ENCODE measurements around the gene ENPP1. TPM values are rescaled to one million over a fixed set of nuclear protein-coding genes. Genes with fewer than 3 reads are reported as not detected.

Gene ENPP1
- total RNA-seq, 4 donors from 2014 or later = 7.9 to 35.2 (median 19.2) TPM

- Histone ChIP-seq H3K36me3 (no peaks in the 10 kb centered on the region), H3K4me3 (no peak overlapping the region), H3K4me1 (no peaks in the 10 kb centered on the region), H3K27ac (replicated peaks in 1 of 4) (no peak overlapping the region), H3K27me3 (no peaks in the 10 kb centered on the region), H3K9me3 (no peaks in the 10 kb centered on the region)
- DNase-seq (ENCODE audit: extremely low spot score) = no peak
- 86% methylated on average over 2 of the region's 2 CpGs for WGBS
- no peak for TF ChIP-seq POLR2AphosphoS5 (IDR thresholded peaks at IDR 0.05)
- intact Hi-C loops (cut with DNase I) = no loop called here
Measured at GRCh38 chr6:131795366-131795765, 12.5 kb upstream of the ENPP1 start.

- Histone ChIP-seq H3K4me1 (peaks cover 3 to 7% (median 4%) of the 10 kb centered on the region in 4 donors), H3K27ac (replicated peaks in 1 of 4) (no peak overlapping the region), H3K9me3 (no peaks in the 10 kb centered on the region), H3K4me3 (no peak overlapping the region), H3K27me3 (no peaks in the 10 kb centered on the region), H3K36me3 (no peaks in the 10 kb centered on the region)
- intact Hi-C loops (cut with DNase I) = loop anchor here (10.0 kb wide), 1 partner anchor 108 kb away; no protein-coding TSS in a partner anchor
- no peak for TF ChIP-seq EP300 (IDR thresholded peaks at IDR 0.05)
- no peak for TF ChIP-seq POLR2AphosphoS5 (IDR thresholded peaks at IDR 0.05)
- no peak for TF ChIP-seq CTCF (IDR thresholded peaks at IDR 0.05)
- no peak for TF ChIP-seq POLR2A (IDR thresholded peaks at IDR 0.05; ENCODE audit: low read depth)
- DNase-seq (ENCODE audit: extremely low spot score) = no peak
- 87% methylated on average over 2 of the region's 2 CpGs for WGBS
Measured at GRCh38 chr6:131802347-131802746, 5.5 kb upstream of the ENPP1 start.

DNA sequence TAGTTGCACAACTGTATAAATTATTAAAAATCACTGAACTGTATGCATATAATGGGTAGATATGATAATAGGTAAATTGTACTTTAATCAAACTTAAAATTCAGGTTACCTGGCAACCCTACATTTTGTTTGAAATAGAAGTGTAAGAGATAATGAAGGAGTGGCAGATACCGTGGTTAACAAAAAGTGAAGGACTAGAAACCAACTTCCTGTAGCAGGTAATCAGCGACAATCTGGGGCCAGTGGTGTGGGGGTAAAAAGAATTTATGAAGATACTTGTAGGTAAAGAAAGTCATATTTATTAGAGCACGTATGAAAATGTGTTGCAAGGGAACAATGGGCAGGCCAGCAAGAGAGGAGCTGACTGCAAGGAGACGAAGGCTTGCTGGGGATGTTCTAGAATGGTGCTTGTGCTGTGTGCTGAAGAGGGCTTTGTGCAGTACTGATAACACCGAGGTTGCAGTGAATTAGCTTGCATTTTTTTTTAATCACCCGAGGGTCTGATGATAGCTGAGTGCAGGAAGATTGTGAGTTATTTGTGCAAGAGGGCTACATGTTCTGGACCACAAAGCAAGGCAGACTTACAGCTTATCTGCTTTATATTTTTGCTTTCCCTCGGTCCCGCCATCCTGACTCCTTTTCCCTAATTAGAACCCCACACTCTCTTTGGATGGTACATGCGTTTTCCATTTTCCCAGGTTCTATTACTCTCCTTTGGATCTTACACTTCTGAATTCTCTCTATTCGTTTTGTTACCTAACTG, 4.6 kb upstream of the ENPP1 start:
- H3K36me3 ChIP-seq = no peaks in the 10 kb centered on the region
- H3K9me3 ChIP-seq = no peaks in the 10 kb centered on the region
- no peak for DNase-seq (ENCODE audit: extremely low spot score)
- intact Hi-C loops (cut with DNase I) = loop anchor here (10.0 kb wide), 1 partner anchor 108 kb away; no protein-coding TSS in a partner anchor
- no peak overlapping the region for H3K4me3 ChIP-seq
- H3K27ac ChIP-seq (replicated peaks in 1 of 4) = no peak overlapping the region
- 85% methylated on average over 10 of the region's 10 CpGs for WGBS
- H3K4me1 ChIP-seq = peaks cover 3 to 8% (median 5%) of the 10 kb centered on the region in 4 donors
- no peak for TF ChIP-seq EP300 (IDR thresholded peaks at IDR 0.05)
- no peak for TF ChIP-seq CTCF (IDR thresholded peaks at IDR 0.05)
- no peak for TF ChIP-seq POLR2AphosphoS5 (IDR thresholded peaks at IDR 0.05)
- TF ChIP-seq POLR2A (IDR thresholded peaks at IDR 0.05; ENCODE audit: low read depth) = no peak
- no peaks in the 10 kb centered on the region for H3K27me3 ChIP-seq

DNA sequence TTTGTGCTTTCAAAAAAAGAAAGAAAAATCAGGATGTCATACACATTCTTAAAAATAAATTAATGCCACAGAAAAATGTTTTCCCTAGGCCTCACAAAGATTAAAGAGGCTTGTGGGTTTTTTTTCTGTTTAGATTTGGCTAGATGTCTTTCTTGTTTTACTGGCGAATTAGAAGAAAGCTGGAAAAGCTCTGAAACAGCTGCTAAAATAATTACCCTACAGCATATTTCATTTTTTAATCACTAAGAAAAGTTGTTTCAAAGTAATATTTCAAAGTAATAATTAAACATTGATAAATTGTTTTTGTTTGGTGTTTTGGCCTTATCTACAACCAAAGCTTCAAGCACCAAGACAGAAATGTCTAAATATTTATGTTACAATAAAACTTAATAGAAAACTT, 3.7 kb upstream of the ENPP1 start:
- Histone ChIP-seq H3K4me1 (peaks cover 10 to 15% (median 13%) of the 10 kb centered on the region in 4 donors), H3K27ac (replicated peaks in 1 of 4) (no peak overlapping the region), H3K36me3 (no peaks in the 10 kb centered on the region), H3K9me3 (no peaks in the 10 kb centered on the region), H3K27me3 (no peaks in the 10 kb centered on the region), H3K4me3 (no peak overlapping the region)
- no peak for DNase-seq (ENCODE audit: extremely low spot score)
- TF ChIP-seq EP300 (IDR thresholded peaks at IDR 0.05) = no peak
- no peak for TF ChIP-seq POLR2A (IDR thresholded peaks at IDR 0.05; ENCODE audit: low read depth)
- no peak for TF ChIP-seq POLR2AphosphoS5 (IDR thresholded peaks at IDR 0.05)
- TF ChIP-seq CTCF (IDR thresholded peaks at IDR 0.05) = no peak
- WGBS = 55% methylated on average over 1 of the region's 1 CpG
- intact Hi-C loops (cut with DNase I) = loop anchor here (10.0 kb wide), 1 partner anchor 109 kb away; no protein-coding TSS in a partner anchor

DNA sequence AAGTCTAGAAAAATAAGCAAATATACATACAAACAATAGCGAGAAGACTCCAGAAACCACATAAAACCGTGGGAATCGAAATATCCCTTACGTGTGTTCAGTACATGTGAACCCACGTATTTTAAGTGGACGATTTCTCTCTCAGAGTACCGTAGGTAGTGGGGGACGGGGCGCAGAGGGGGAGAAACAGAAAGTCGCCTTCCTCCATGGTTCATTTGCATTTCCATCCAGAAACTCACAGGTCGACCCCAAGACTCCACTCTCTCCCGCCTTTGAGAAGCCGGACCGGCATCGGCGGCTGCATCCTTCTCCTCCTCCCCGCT, 538 bp upstream of the ENPP1 start:
- Histone ChIP-seq H3K4me3 (peak overlapping the region; percentile 71 to 77 (median 74)), H3K27ac (replicated peaks in 1 of 4) (peak overlapping the region; percentile 67 to 86 (median 79)), H3K27me3 (no peaks in the 10 kb centered on the region), H3K36me3 (no peaks in the 10 kb centered on the region), H3K9me3 (no peaks in the 10 kb centered on the region), H3K4me1 (peaks cover 10 to 16% (median 13%) of the 10 kb centered on the region in 4 donors)
- TF ChIP-seq CTCF (IDR thresholded peaks at IDR 0.05) (no peak), EP300 (IDR thresholded peaks at IDR 0.05) (no peak), POLR2AphosphoS5 (IDR thresholded peaks at IDR 0.05) (no peak), POLR2A (IDR thresholded peaks at IDR 0.05; ENCODE audit: low read depth) (no peak)
- DNase-seq (ENCODE audit: extremely low spot score) = no peak
- 10% methylated on average over 15 of the region's 17 CpGs for WGBS
- intact Hi-C loops (cut with DNase I) = loop anchor here (10.0 kb wide), 1 partner anchor 112 kb away; no protein-coding TSS in a partner anchor

Data from esophagus muscularis mucosa (tissue), 4 donors.